Endothelial cell of umbilical vein (primary cell): ENCODE measurements around the gene EDNRB. TPM values are rescaled to one million over a fixed set of nuclear protein-coding genes. Genes with fewer than 3 reads are reported as not detected.

Source experiments
- BruUV-seq: library from RNA; stranded (reverse); fragments of 400-500 nt; replicated peaks from 2 replicates; lab custom pipeline; 2021; lab: Mats Ljungman, UMichigan
- CTCF ChIA-PET: fragments of 300-600, 350-600 bp; sonication (Branson Sonifier 250); formaldehyde crosslinking; loops from one replicate; lab custom pipeline; 2021; ENCODE audit warnings: antibody characterized with exemption, inconsistent platforms; lab: Charles Lee
- POLR2A ChIA-PET: fragments of 300-600, 350-600 bp; sonication (Branson Sonifier 250); formaldehyde crosslinking; loops from one replicate; lab custom pipeline; 2021; ENCODE audit warnings: antibody characterized with exemption, inconsistent platforms; lab: Charles Lee
- DNase-seq: peaks from one replicate; pipeline ENCODE4 v3.0.0-alpha.2; 2011; ENCODE audit warnings: low read depth, low spot score
- FAIRE-seq: peaks from 2 replicates; lab custom pipeline; 2011; peaks lifted over from hg19 to GRCh38; lab: Jason Lieb, UNC
- H2AFZ ChIP-seq: 2 replicates; pipeline ENCODE4 v1.6.0; 2012; ENCODE audit warnings: low read depth, low read length, control low read depth, inconsistent platforms
- H3K27ac ChIP-seq: 2 replicates; pipeline ENCODE4 v1.5.1; 2011; ENCODE audit warnings: low read depth, mild to moderate bottlenecking, control low read depth, low read length, moderate library complexity; ENCODE audit not compliant: insufficient read depth
- H3K27me3 ChIP-seq, 2 experiments: 2 replicates each; pipeline versions ENCODE4 v1.6.0 to v1.6.1; 2011; ENCODE audit warnings: low read length in 2 of 2, mixed read lengths in 1 of 2; ENCODE audit not compliant: control insufficient read depth in 2 of 2, insufficient read depth in 2 of 2
- H3K36me3 ChIP-seq, 2 experiments: 2 replicates in 1 of 2; 3 replicates in 1 of 2; pipeline ENCODE4 v1.5.1; 2011; ENCODE audit warnings: low read length in 2 of 2, mild to moderate bottlenecking in 1 of 2, moderate library complexity in 1 of 2; ENCODE audit not compliant: control insufficient read depth in 2 of 2, insufficient read depth in 2 of 2; ENCODE audit errors: extremely low read depth in 1 of 2
- H3K4me1 ChIP-seq: 3 replicates; pipeline ENCODE4 v1.5.1; 2011; ENCODE audit warnings: mild to moderate bottlenecking, low read length; ENCODE audit not compliant: control insufficient read depth, insufficient read depth; ENCODE audit errors: extremely low read depth
- H3K4me2 ChIP-seq: 2 replicates; pipeline ENCODE4 v1.6.1; 2011; ENCODE audit warnings: low read length, control low read depth, mixed read lengths; ENCODE audit not compliant: insufficient read depth
- H3K4me3 ChIP-seq, 3 experiments: fragments of 200-600 bp in 1 of 3; sonication (generic), shearing (Covaris generic) in 1 of 3; replicated peaks in 1 of 3; 2 replicates each; pipeline ENCODE4 v1.5.1; 2011 to 2016; ENCODE audit warnings: control low read depth in 3 of 3, low read length in 3 of 3, mild to moderate bottlenecking in 2 of 3, inconsistent platforms in 1 of 3, low read depth in 1 of 3, moderate library complexity in 1 of 3; ENCODE audit not compliant: insufficient read depth in 1 of 3
- H3K79me2 ChIP-seq: 2 replicates; pipeline ENCODE4 v1.6.0; 2012; ENCODE audit warnings: low read length, inconsistent platforms; ENCODE audit not compliant: control insufficient read depth, insufficient read depth
- H3K9ac ChIP-seq: replicated peaks from 2 replicates; pipeline ENCODE3; 2011; ENCODE audit warnings: low read length, control low read depth; ENCODE audit not compliant: insufficient read depth; ENCODE audit errors: extremely low read depth
- H3K9me1 ChIP-seq: replicated peaks from 3 replicates; pipeline ENCODE4 v1.6.0; 2011; ENCODE audit warnings: mild to moderate bottlenecking, low read length; ENCODE audit not compliant: control insufficient read depth, insufficient read depth; ENCODE audit errors: extremely low read depth
- H3K9me3 ChIP-seq: replicated peaks from 2 replicates; pipeline ENCODE4 v1.5.1; 2012; ENCODE audit warnings: low read length, inconsistent platforms; ENCODE audit not compliant: control insufficient read depth, insufficient read depth
- H4K20me1 ChIP-seq: replicated peaks from 2 replicates; pipeline ENCODE3; 2011; ENCODE audit warnings: mild to moderate bottlenecking, low read length; ENCODE audit not compliant: control insufficient read depth, insufficient read depth; ENCODE audit errors: extremely low read depth
- CTCF ChIP-seq, 2 donors: IDR thresholded peaks; 1 replicate in 1 of 2; 2 replicates in 1 of 2; pipeline ENCODE4 v1.5.1; 2011; ENCODE audit warnings: low read length in 2 of 2, mild to moderate bottlenecking in 2 of 2, moderate library complexity in 2 of 2, control low read depth in 1 of 2, inconsistent platforms in 1 of 2, low read depth in 1 of 2; ENCODE audit not compliant: insufficient read depth in 1 of 2; ENCODE audit errors: extremely low read depth in 1 of 2
- EZH2 ChIP-seq: IDR thresholded peaks from 2 replicates; pipeline ENCODE4 v1.6.1; 2012; ENCODE audit warnings: borderline replicate concordance, low read depth, mild to moderate bottlenecking, moderate library complexity, low read length, inconsistent platforms; ENCODE audit not compliant: severe bottlenecking
- FOS ChIP-seq: IDR thresholded peaks from 2 replicates; pipeline ENCODE4 v1.6.1; 2011; ENCODE audit warnings: mild to moderate bottlenecking, low read length, moderate library complexity, borderline replicate concordance; ENCODE audit not compliant: insufficient read depth
- GATA2 ChIP-seq: IDR thresholded peaks from 2 replicates; pipeline ENCODE4 v1.7.0; 2011; ENCODE audit warnings: low read depth, mild to moderate bottlenecking, moderate library complexity, mixed read lengths, low read length; ENCODE audit not compliant: insufficient read length, insufficient read depth
- JUN ChIP-seq: IDR thresholded peaks from 2 replicates; pipeline ENCODE4 v1.6.1; 2011; ENCODE audit warnings: borderline replicate concordance, low read depth; ENCODE audit not compliant: insufficient read length, insufficient read depth
- MAX ChIP-seq: IDR thresholded peaks from 2 replicates; pipeline ENCODE4 v1.6.1; 2011; ENCODE audit not compliant: insufficient read depth, insufficient read length
- MYC ChIP-seq: IDR thresholded peaks from one replicate; pipeline ENCODE4 v1.6.1; 2011; ENCODE audit warnings: mild to moderate bottlenecking, low read depth, low read length
- POLR2A ChIP-seq: IDR thresholded peaks from 2 replicates; pipeline ENCODE4 v1.6.1; 2012; ENCODE audit warnings: low read depth, mild to moderate bottlenecking, control low read depth, low read length
- POLR2AphosphoS5 ChIP-seq: IDR thresholded peaks from 2 replicates; pipeline ENCODE4 v1.6.1; 2012; ENCODE audit warnings: low read depth, mild to moderate bottlenecking, control low read depth, low read length, moderate library complexity; ENCODE audit not compliant: insufficient read depth
- dilution Hi-C: fragments of 300-500 bp; cut with MboI; formaldehyde crosslinking; loops from one replicate; pipeline ENCODE4 v1.15.0; 2019; ENCODE audit warnings: low sequenced_read_pairs; ENCODE audit not compliant: extremely low pct_ligation_motif_present
- intact Hi-C: fragments of 100-400 bp; cut with micrococcal nuclease; formaldehyde crosslinking; loops from one replicate; pipeline ENCODE4 v1.10.0; 2022
- polyA plus RNA-seq, 4 experiments: library from polyadenylated mRNA; depleted of rRNA in 3 of 4; stranded (reverse) in 3 of 4; unstranded in 1 of 4; fragments of >200 nt; gene quantifications; 2 replicates each; pipeline versions ENCODE4 v1.2.1 to v1.2.3, GENCODE V29; 2011 to 2012; ENCODE audit warnings: missing spikeins in 1 of 4
- total RNA-seq: library from RNA; stranded (reverse); gene quantifications from 2 replicates; pipeline ENCODE4 v1.2.3, GENCODE V29; 2021

EDNRB gene
- total and polyA plus RNA-seq, 2 donors (not counting 3 experiments of a cell fraction or from before 2014, with no cell fraction given), result 1.3 to 2.3 TPM

DNA sequence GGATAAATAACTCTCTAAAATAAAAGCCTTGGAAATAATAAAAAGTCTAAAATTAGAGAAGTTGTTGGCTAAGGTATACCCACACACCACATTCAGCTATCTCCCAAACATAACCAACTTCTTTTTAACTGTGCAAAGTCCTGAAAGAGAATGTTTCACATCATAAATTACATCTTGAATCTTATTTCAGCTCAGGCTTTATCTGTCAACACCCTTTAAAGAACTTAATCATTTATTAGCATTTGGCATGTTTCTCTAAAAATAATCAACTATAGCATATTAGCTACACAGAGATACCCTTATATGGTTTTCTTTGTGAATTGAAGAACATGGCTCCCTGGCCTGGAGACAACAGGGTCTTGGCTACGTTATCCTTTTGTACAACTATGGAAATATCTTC is 6.9 kb downstream of the EDNRB start:
- CTCF ChIA-PET, result interaction anchor here (1.3 to 1.8 kb wide), 3 partner anchors 14 to 210 kb away, joined by 3 to 5 read pairs (median 4); no protein-coding TSS in a partner anchor
- no peak overlapping the region for H3K4me2 ChIP-seq
- FAIRE-seq, result no peak
- DNase-seq, result no peak
- H3K9me1 ChIP-seq, result no peaks in the 10 kb centered on the region
- H3K27me3 ChIP-seq, result no peaks in the 10 kb centered on the region
- intact Hi-C loops, result no loop called here
- no peaks in the 10 kb centered on the region for H3K36me3 ChIP-seq
- no peak overlapping the region for H3K4me3 ChIP-seq
- no TSS peak for BruUV-seq
- TF ChIP-seq GATA2 (no peak), FOS (no peak), CTCF (IDR thresholded peaks at IDR 0.05; ENCODE audit: extremely low read depth in 1 of 2, insufficient read depth in 1 of 2, low read depth in 1 of 2, low read length in 2 of 2) (no peak), MAX (no peak), MYC (no peak), POLR2AphosphoS5 (no peak), JUN (no peak), POLR2A (no peak), EZH2 (no peak)
- POLR2A ChIA-PET, result no interaction called here
- H3K9ac ChIP-seq, result no peak overlapping the region
- no peaks in the 10 kb centered on the region for H4K20me1 ChIP-seq
- no peak overlapping the region for H3K27ac ChIP-seq
- H2AFZ ChIP-seq, result no peak overlapping the region
- H3K4me1 ChIP-seq, result peaks cover 6% of the 10 kb centered on the region
- no peaks in the 10 kb centered on the region for H3K9me3 ChIP-seq
- no peaks in the 10 kb centered on the region for H3K79me2 ChIP-seq
- dilution Hi-C loops, result no loop called here
